Uterus (tissue), 2 donors: Measurements from ENCODE around the gene SARS1.

Experiments
- CTCF ChIP-seq, 4 experiments: fragments of 200-600 bp in 2 of 4; fragments of 450-650 bp in 2 of 4; sonication (generic) in 2 of 4; IDR thresholded peaks; one replicate each; pipeline ENCODE4 v1.5.1; 2016 to 2019; ENCODE audit warnings: antibody characterized with exemption in 4 of 4, mild to moderate bottlenecking in 2 of 4, moderate library complexity in 1 of 4
- POLR2A ChIP-seq, 2 donors: fragments of 450-650 bp; IDR thresholded peaks; one replicate each; pipeline ENCODE4 v1.6.1; 2016; ENCODE audit warnings: antibody characterized with exemption in 2 of 2, mild to moderate bottlenecking in 1 of 2, moderate library complexity in 1 of 2

GRCh38 chr1:109192433-109192832 is 21.3 kb upstream of the SARS1 start:
- TF ChIP-seq CTCF (IDR thresholded peaks at IDR 0.05) (no peak), POLR2A (IDR thresholded peaks at IDR 0.05) (no peak)
